Gastroesophageal sphincter (tissue), 4 donors: Measurements from ENCODE around the gene AP3S2. TPM values are rescaled to one million over a fixed set of nuclear protein-coding genes. Genes with fewer than 3 reads are reported as not detected.
A peak's percentile ranks its signal among the peaks of the same experiment; 100 is the strongest.
"Not testable (repeated sequence)": the region's sequence is repeated elsewhere in the genome, so short reads cannot be mapped to it uniquely, and the experiment has no call there.

Experiments
- ATAC-seq: fragments of 150-250 bp; one replicate; pipeline ENCODE4 v1.9.1; 2016; ENCODE audit warnings: mild to moderate bottlenecking, moderate library complexity
- H3K27ac ChIP-seq, 4 donors: fragments of 200-600 bp; sonication (generic) in 3 of 4; 1 replicate in 3 of 4; 2 replicates in 1 of 4; pipeline ENCODE4 v1.5.1; 2016 to 2019
- H3K27me3 ChIP-seq: fragments of 200-600 bp; sonication (generic); one replicate; pipeline ENCODE4 v1.5.1; 2019
- H3K36me3 ChIP-seq, 2 donors: fragments of 200-600 bp; sonication (generic); one replicate each; pipeline ENCODE4 v1.5.1; 2019; ENCODE audit warnings: control low read depth in 1 of 2
- H3K4me1 ChIP-seq, 3 donors: fragments of 200-600 bp; sonication (generic); 1 replicate in 2 of 3; 2 replicates in 1 of 3; pipeline ENCODE4 v1.5.1; 2016 to 2019; ENCODE audit warnings: control low read depth in 2 of 3
- H3K4me3 ChIP-seq, 2 donors: fragments of 200-600 bp; sonication (generic); one replicate each; pipeline ENCODE4 v1.5.1; 2019; ENCODE audit warnings: mild to moderate bottlenecking in 1 of 2, moderate library complexity in 1 of 2
- H3K9me3 ChIP-seq, 3 donors: fragments of 200-600 bp; sonication (generic); one replicate each; pipeline ENCODE4 v1.5.1; 2017 to 2019; ENCODE audit warnings: control low read depth in 2 of 3
- CTCF ChIP-seq, 4 experiments: fragments of 200-600 bp in 2 of 4; fragments of 450-650 bp in 2 of 4; sonication (generic) in 1 of 4; IDR thresholded peaks; one replicate each; pipeline ENCODE4 v1.5.1; 2017 to 2019; ENCODE audit warnings: antibody characterized with exemption in 4 of 4, mild to moderate bottlenecking in 2 of 4, moderate library complexity in 2 of 4
- EP300 ChIP-seq: sonication (generic); formaldehyde crosslinking; IDR thresholded peaks from one replicate; pipeline ENCODE4 v1.6.1; 2017; ENCODE audit warnings: antibody characterized with exemption, mild to moderate bottlenecking
- POLR2A ChIP-seq, 2 donors: fragments of 450-650 bp; IDR thresholded peaks; one replicate each; pipeline ENCODE4 v1.6.1; 2017; ENCODE audit warnings: antibody characterized with exemption in 2 of 2, mild to moderate bottlenecking in 2 of 2, moderate library complexity in 1 of 2
- POLR2AphosphoS5 ChIP-seq: sonication (generic); formaldehyde crosslinking; IDR thresholded peaks from one replicate; pipeline ENCODE4 v1.6.1; 2017; ENCODE audit warnings: antibody characterized with exemption
- WGBS, 2 donors: methylation state at CpG; one replicate each; pipeline ENCODE4 v1.1.5; 2018; ENCODE audit warnings: low coverage in 1 of 2; 5-methylcytosine and 5-hydroxymethylcytosine counted together
- total RNA-seq, 4 donors: library from RNA; depleted of rRNA; stranded (reverse); fragments of >200 nt; gene quantifications; one replicate each; pipeline ENCODE4 v1.1.0, GENCODE V29; 2016

Gene AP3S2
- total RNA-seq, 4 donors from 2014 or later, result 38.9 to 60.2 (median 46.2) TPM

- TF ChIP-seq POLR2AphosphoS5, result peak; percentile 74
- no peak for TF ChIP-seq CTCF (IDR thresholded peaks at IDR 0.05)
These were observed 57.3 kb downstream of the AP3S2 start for GRCh38 chr15:89836267-89837133.

GRCh38 chr15:89835176-89835564, 58.6 kb downstream of the AP3S2 start:
- H3K27ac ChIP-seq, result no peak overlapping the region
- TF ChIP-seq POLR2AphosphoS5 (no peak), POLR2A (IDR thresholded peaks at IDR 0.05) (no peak)
- H3K4me1 ChIP-seq, result peaks cover 0 to 35% (median 0%) of the 10 kb centered on the region in 3 donors
- H3K9me3 ChIP-seq, result no peaks in the 10 kb centered on the region
- no peaks in the 10 kb centered on the region for H3K27me3 ChIP-seq
- 90 to 96% methylated on average over 2 to 3 of the region's 5 CpGs for WGBS, 2 donors
- H3K4me3 ChIP-seq, result no peak overlapping the region
- ATAC-seq, result no peak
- peaks cover 0 to 78% of the 10 kb centered on the region in 2 donors for H3K36me3 ChIP-seq

More at GRCh38 chr15:89836267-89837133, 57.3 kb downstream of the AP3S2 start:
- Histone ChIP-seq H3K4me1 (peaks cover 0 to 35% (median 0%) of the 10 kb centered on the region in 3 donors), H3K27ac (peak overlapping the region in 2 of 4 donors; percentile 46 to 73), H3K36me3 (peaks cover 0 to 87% of the 10 kb centered on the region in 2 donors), H3K27me3 (no peaks in the 10 kb centered on the region), H3K4me3 (no peak overlapping the region), H3K9me3 (no peaks in the 10 kb centered on the region)
- ATAC-seq, result peak; percentile 77
- 49 to 52% methylated on average over 9 of the region's 11 CpGs for WGBS, 2 donors

- H3K27me3 ChIP-seq, H3K9me3 ChIP-seq, H3K27ac ChIP-seq, ATAC-seq, H3K4me3 ChIP-seq: not testable (repeated sequence)
- peaks cover 0 to 72% of the 10 kb centered on the region in 2 donors for H3K36me3 ChIP-seq
- WGBS, 2 donors, result 93 to 100% methylated on average over 3 of the region's 9 CpGs
- H3K4me1 ChIP-seq, result peaks cover 0 to 36% (median 0%) of the 10 kb centered on the region in 3 donors
These were observed 59.2 kb downstream of the AP3S2 start for GRCh38 chr15:89834465-89835175.

- Histone ChIP-seq H3K4me1 (peaks cover 0 to 37% (median 0%) of the 10 kb centered on the region in 3 donors), H3K4me3 (no peak overlapping the region), H3K36me3 (peaks cover 0 to 66% of the 10 kb centered on the region in 2 donors), H3K9me3 (no peaks in the 10 kb centered on the region), H3K27ac (no peak overlapping the region), H3K27me3 (no peaks in the 10 kb centered on the region)
- TF ChIP-seq EP300 (no peak), POLR2A (IDR thresholded peaks at IDR 0.05) (no peak), POLR2AphosphoS5 (no peak), CTCF (IDR thresholded peaks at IDR 0.05) (no peak)
- no CpG with 5 or more reads among the region's 7 CpGs for WGBS, 2 donors
- no peak for ATAC-seq
These were observed 59.8 kb downstream of the AP3S2 start for GRCh38 chr15:89833966-89834365.

- Histone ChIP-seq H3K4me3 (no peak overlapping the region), H3K27ac (no peak overlapping the region), H3K27me3 (no peaks in the 10 kb centered on the region), H3K9me3 (no peaks in the 10 kb centered on the region), H3K36me3 (peaks cover 0 to 39% of the 10 kb centered on the region in 2 donors), H3K4me1 (peaks cover 0 to 24% (median 12%) of the 10 kb centered on the region in 3 donors)
- no peak for ATAC-seq
- TF ChIP-seq EP300 (no peak), CTCF (IDR thresholded peaks at IDR 0.05) (no peak), POLR2AphosphoS5 (no peak), POLR2A (IDR thresholded peaks at IDR 0.05) (no peak)
- WGBS, 2 donors, result 81 to 90% methylated on average over 2 to 8 of the region's 12 CpGs
These were observed 63.2 kb downstream of the AP3S2 start for GRCh38 chr15:89830639-89831038.
